Neuronal stem cell (in vitro differentiated cells): ENCODE results near the gene PFKFB4.
A peak's percentile ranks its signal among the peaks of the same experiment; 100 is the strongest.

Source experiments
- DNase-seq: peaks from one replicate; pipeline ENCODE4 v3.0.0-alpha.2; 2013; ENCODE audit warnings: low spot score
- H2AFZ ChIP-seq: one replicate; pipeline ENCODE4 v1.6.1; 2013; ENCODE audit warnings: mild to moderate bottlenecking, low read length, inconsistent platforms
- H2AK5ac ChIP-seq: 2 replicates; pipeline ENCODE4 v1.6.1; 2013; ENCODE audit warnings: low read depth, mild to moderate bottlenecking, inconsistent platforms, low read length, moderate library complexity, mixed read lengths
- H2BK120ac ChIP-seq: 2 replicates; pipeline ENCODE4 v1.6.1; 2013; ENCODE audit warnings: low read depth, mild to moderate bottlenecking, inconsistent platforms, low read length, moderate library complexity, mixed read lengths
- H2BK12ac ChIP-seq: one replicate; pipeline ENCODE4 v1.6.1; 2013; ENCODE audit warnings: low read length, inconsistent platforms
- H2BK15ac ChIP-seq: 2 replicates; pipeline ENCODE4 v1.6.1; 2013; ENCODE audit warnings: mild to moderate bottlenecking, low read length, inconsistent platforms, mixed read lengths
- H2BK5ac ChIP-seq: one replicate; pipeline ENCODE4 v1.6.1; 2013; ENCODE audit warnings: inconsistent platforms, mild to moderate bottlenecking, low read length, moderate library complexity
- H3K14ac ChIP-seq: one replicate; pipeline ENCODE4 v1.6.1; 2013; ENCODE audit warnings: low read length, inconsistent platforms
- H3K18ac ChIP-seq: 2 replicates; pipeline ENCODE4 v1.6.1; 2013; ENCODE audit warnings: low read length, inconsistent platforms
- H3K23ac ChIP-seq: 2 replicates; pipeline ENCODE4 v1.6.1; 2013; ENCODE audit warnings: low read depth, mild to moderate bottlenecking, mixed read lengths, low read length, inconsistent platforms; ENCODE audit not compliant: poor library complexity
- H3K27ac ChIP-seq: replicated peaks from 3 replicates; pipeline ENCODE4 v1.5.1; 2013; ENCODE audit warnings: low read length, inconsistent platforms
- H3K27me3 ChIP-seq, 3 experiments: 2 replicates each; pipeline ENCODE4 v1.6.1; 2013; ENCODE audit warnings: low read length in 3 of 3, mild to moderate bottlenecking in 2 of 3, inconsistent platforms in 1 of 3, low read depth in 1 of 3, mixed read lengths in 1 of 3, moderate library complexity in 1 of 3; ENCODE audit not compliant: control insufficient read depth in 3 of 3, insufficient read depth in 3 of 3
- H3K36me3 ChIP-seq, 2 donors: replicated peaks in 1 of 2; 2 replicates each; pipeline ENCODE4 v1.6.1; 2013; ENCODE audit warnings: low read length in 2 of 2; ENCODE audit not compliant: control insufficient read depth in 2 of 2, insufficient read depth in 2 of 2
- H3K4ac ChIP-seq: 2 replicates; pipeline ENCODE4 v1.6.1; 2013; ENCODE audit warnings: inconsistent platforms, mild to moderate bottlenecking, low read length, moderate library complexity
- H3K4me1 ChIP-seq, 2 donors: 1 replicate in 1 of 2; 2 replicates in 1 of 2; pipeline ENCODE4 v1.6.1; 2013; ENCODE audit warnings: low read length in 2 of 2, low read depth in 1 of 2; ENCODE audit not compliant: control insufficient read depth in 2 of 2, insufficient read depth in 1 of 2
- H3K4me2 ChIP-seq: one replicate; pipeline ENCODE4 v1.6.1; 2013; ENCODE audit warnings: mild to moderate bottlenecking, low read length, inconsistent platforms; ENCODE audit not compliant: insufficient read depth, poor library complexity, severe bottlenecking
- H3K4me3 ChIP-seq, 2 donors: 2 replicates each; pipeline ENCODE4 v1.5.1; 2013; ENCODE audit warnings: low read length in 2 of 2, mild to moderate bottlenecking in 2 of 2, inconsistent platforms in 1 of 2, moderate library complexity in 1 of 2
- H3K79me1 ChIP-seq: one replicate; pipeline ENCODE4 v1.6.1; 2013; ENCODE audit warnings: low read depth, mild to moderate bottlenecking, inconsistent platforms, low read length, moderate library complexity
- H3K9ac ChIP-seq: one replicate; pipeline ENCODE4 v1.6.1; 2013; ENCODE audit warnings: mild to moderate bottlenecking, low read depth, low read length, inconsistent platforms; ENCODE audit not compliant: poor library complexity
- H3K9me3 ChIP-seq, 2 donors: replicated peaks in 1 of 2; 2 replicates each; pipeline versions ENCODE3 to v1.6.1; 2013; ENCODE audit warnings: low read length in 2 of 2, mild to moderate bottlenecking in 2 of 2, inconsistent platforms in 1 of 2, low read depth in 1 of 2, mixed read lengths in 1 of 2, moderate library complexity in 1 of 2; ENCODE audit not compliant: control insufficient read depth in 2 of 2, insufficient read depth in 1 of 2
- H4K8ac ChIP-seq: one replicate; pipeline ENCODE4 v1.6.1; 2013; ENCODE audit warnings: low read depth, mild to moderate bottlenecking, inconsistent platforms, low read length, moderate library complexity
- H4K91ac ChIP-seq: one replicate; pipeline ENCODE4 v1.6.1; 2013; ENCODE audit warnings: low read length, low read depth, mild to moderate bottlenecking, inconsistent platforms; ENCODE audit not compliant: poor library complexity
- WGBS, 2 donors: extraction: QIAGEN DNeasy Blood & Tissue Kit; methylation state at CpG; one replicate each; pipeline ENCODE4 v1.1.7; 2013; ENCODE audit warnings: missing lambda C conversion rate in 2 of 2, mixed read lengths in 1 of 2; ENCODE audit not compliant: insufficient read length in 2 of 2, insufficient replicate concordance in 1 of 2; ENCODE audit errors: extremely low coverage in 2 of 2; 5-methylcytosine and 5-hydroxymethylcytosine counted together

PFKFB4 gene

GRCh38 chr3:48569400-48569799 lies 12.8 kb upstream of the PFKFB4 start:
- Histone ChIP-seq H3K18ac (no peak overlapping the region), H3K4me2 (no peak overlapping the region), H3K23ac (no peak overlapping the region), H2BK15ac (no peak overlapping the region), H3K9ac (no peak overlapping the region), H4K8ac (no peak overlapping the region), H3K4me1 (peaks cover 0 to 4% of the 10 kb centered on the region in 2 donors), H4K91ac (no peak overlapping the region), H2BK12ac (no peak overlapping the region), H2AK5ac (no peak overlapping the region), H2AFZ (no peak overlapping the region), H3K27me3 (no peaks in the 10 kb centered on the region), H3K4me3 (no peak overlapping the region), H3K9me3 (no peaks in the 10 kb centered on the region), H2BK5ac (no peak overlapping the region), H3K79me1 (peaks cover 2% of the 10 kb centered on the region), H3K4ac (no peak overlapping the region), H2BK120ac (no peak overlapping the region), H3K27ac (no peak overlapping the region), H3K14ac (no peak overlapping the region), H3K36me3 (peaks cover 0 to 5% of the 10 kb centered on the region in 2 donors)
- WGBS, 2 donors = no CpG with 5 or more reads among the region's 10 CpGs
- no peak for DNase-seq

DNA sequence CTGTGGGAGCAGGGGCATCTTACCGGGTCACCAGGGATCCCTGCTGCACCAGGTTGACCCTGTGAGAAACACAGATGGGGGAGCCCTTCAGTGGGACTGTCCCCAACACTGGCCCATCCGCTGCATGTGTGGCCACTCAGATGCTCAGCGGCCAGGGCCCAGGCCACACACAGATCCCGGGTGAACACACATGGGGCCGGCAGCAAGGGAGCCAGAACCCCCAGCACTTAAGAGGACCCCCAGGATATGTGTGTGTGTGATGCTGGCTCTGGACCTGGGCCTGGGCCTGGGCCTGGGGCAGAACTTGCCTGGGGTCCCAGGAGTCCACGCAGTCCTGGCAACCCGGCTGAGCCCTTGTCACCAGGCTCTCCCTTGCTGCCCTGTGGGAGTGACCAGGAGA lies 11.9 kb upstream of the PFKFB4 start:
- Histone ChIP-seq H2BK15ac (no peak overlapping the region), H3K4me1 (peaks cover 7 to 13% of the 10 kb centered on the region in 2 donors), H3K36me3 (peaks cover 0 to 5% of the 10 kb centered on the region in 2 donors), H2AFZ (no peak overlapping the region), H3K4me2 (no peak overlapping the region), H3K27me3 (no peaks in the 10 kb centered on the region), H2BK5ac (peak overlapping the region; percentile 39), H3K14ac (no peak overlapping the region), H3K18ac (no peak overlapping the region), H3K9ac (no peak overlapping the region), H3K79me1 (peaks cover 2% of the 10 kb centered on the region), H3K9me3 (no peaks in the 10 kb centered on the region), H4K91ac (no peak overlapping the region), H4K8ac (no peak overlapping the region), H3K4ac (no peak overlapping the region), H2BK120ac (no peak overlapping the region), H2BK12ac (no peak overlapping the region), H3K27ac (no peak overlapping the region), H3K23ac (peak overlapping the region; percentile 65), H2AK5ac (peak overlapping the region; percentile 43), H3K4me3 (no peak overlapping the region)
- DNase-seq = no peak
- no CpG with 5 or more reads among the region's 7 CpGs for WGBS, 2 donors

GRCh38 chr3:48567500-48567899 lies 10.9 kb upstream of the PFKFB4 start:
- H2BK15ac ChIP-seq = no peak overlapping the region
- peaks cover 0 to 5% of the 10 kb centered on the region in 2 donors for H3K36me3 ChIP-seq
- no peak overlapping the region for H2AK5ac ChIP-seq
- H3K18ac ChIP-seq = no peak overlapping the region
- no peak overlapping the region for H3K14ac ChIP-seq
- WGBS, 2 donors = no CpG with 5 or more reads among the region's 11 CpGs
- H2AFZ ChIP-seq = no peak overlapping the region
- DNase-seq = no peak
- H3K79me1 ChIP-seq = peaks cover under 1% of the 10 kb centered on the region
- H3K4me2 ChIP-seq = no peak overlapping the region
- H3K4me1 ChIP-seq = peaks cover 14 to 20% of the 10 kb centered on the region in 2 donors
- no peak overlapping the region for H3K9ac ChIP-seq
- H3K27me3 ChIP-seq = no peaks in the 10 kb centered on the region
- no peak overlapping the region for H2BK12ac ChIP-seq
- H3K4ac ChIP-seq = no peak overlapping the region
- no peak overlapping the region for H3K27ac ChIP-seq
- no peak overlapping the region for H4K91ac ChIP-seq
- H4K8ac ChIP-seq = no peak overlapping the region
- H3K4me3 ChIP-seq = no peak overlapping the region
- peak overlapping the region; percentile 47 for H2BK120ac ChIP-seq
- no peak overlapping the region for H3K23ac ChIP-seq
- H2BK5ac ChIP-seq = peak overlapping the region; percentile 53
- no peaks in the 10 kb centered on the region for H3K9me3 ChIP-seq

DNA sequence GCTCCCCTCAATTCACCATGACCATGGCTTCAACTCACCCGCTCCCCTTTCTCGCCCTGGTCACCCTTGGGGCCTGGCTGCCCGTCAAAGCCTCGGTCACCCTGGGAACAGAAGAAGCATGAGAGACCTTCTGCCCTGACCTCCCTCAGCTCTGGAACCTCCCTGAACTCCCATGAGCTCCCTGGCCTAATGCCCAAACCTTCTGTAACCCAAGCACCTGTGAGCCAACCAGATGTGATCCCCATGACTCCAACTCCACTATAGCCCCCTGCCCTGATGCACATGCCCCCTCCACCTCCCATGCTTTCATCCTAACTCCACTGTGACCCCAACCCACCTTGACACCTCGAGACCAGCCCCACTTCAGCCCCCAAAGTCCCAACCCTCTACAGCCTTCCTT lies 10.5 kb upstream of the PFKFB4 start:
- Histone ChIP-seq H2AFZ (no peak overlapping the region), H4K91ac (no peak overlapping the region), H3K27me3 (no peaks in the 10 kb centered on the region), H3K4me1 (peaks cover 14 to 18% of the 10 kb centered on the region in 2 donors), H3K18ac (no peak overlapping the region), H3K79me1 (no peaks in the 10 kb centered on the region), H3K4me3 (no peak overlapping the region), H3K9ac (no peak overlapping the region), H3K4me2 (no peak overlapping the region), H2AK5ac (no peak overlapping the region), H2BK120ac (peak overlapping the region; percentile 47), H3K9me3 (no peaks in the 10 kb centered on the region), H3K23ac (no peak overlapping the region), H3K27ac (no peak overlapping the region), H2BK5ac (peak overlapping the region; percentile 53), H3K4ac (no peak overlapping the region), H3K36me3 (peaks cover 0 to 5% of the 10 kb centered on the region in 2 donors), H2BK15ac (no peak overlapping the region), H2BK12ac (no peak overlapping the region), H4K8ac (no peak overlapping the region), H3K14ac (no peak overlapping the region)
- no CpG with 5 or more reads among the region's 5 CpGs for whole genome bisulfite sequencing, 2 donors
- no peak for DNase-seq
